ENCODE data around the gene ZBTB20. TPM values are rescaled to one million over a fixed set of nuclear protein-coding genes. Genes with fewer than 3 reads are reported as not detected.

The ZBTB20 gene
- total RNA-seq, 6 donors from 2014 or later: 40.0 to 150 (median 65.8) TPM

- peaks cover 4 to 25% (median 11%) of the 10 kb centered on the region in 4 donors for H3K4me1 ChIP-seq
- TF ChIP-seq POLR2A (IDR thresholded peaks at IDR 0.05): no peak
- no peak for TF ChIP-seq POLR2AphosphoS5 (IDR thresholded peaks at IDR 0.05)
- TF ChIP-seq EP300 (IDR thresholded peaks at IDR 0.05): no peak
- WGBS, 2 donors: 35 to 51% methylated on average over 3 of the region's 3 CpGs
- ATAC-seq (ENCODE audit: low FRiP score in 2 of 2) (peak in 1 of 2 donors; percentile 54), DNase-seq (no peak)
- H3K36me3 ChIP-seq: no peaks in the 10 kb centered on the region
- no peak overlapping the region for H3K4me3 ChIP-seq
- H3K9me3 ChIP-seq: no peaks in the 10 kb centered on the region
- no peaks in the 10 kb centered on the region for H3K27me3 ChIP-seq
- H3K27ac ChIP-seq: no peak overlapping the region
Observed at GRCh38 chr3:114874522-114874971, 272.5 kb downstream of the ZBTB20 start.

- DNase-seq: no peak
- WGBS, 2 donors: 93 to 97% methylated on average over 1 of the region's 1 CpG
- Histone ChIP-seq H3K36me3 (no peaks in the 10 kb centered on the region), H3K9me3 (no peaks in the 10 kb centered on the region), H3K27me3 (no peaks in the 10 kb centered on the region), H3K4me3 (no peak overlapping the region), H3K4me1 (peaks cover 3 to 16% (median 5%) of the 10 kb centered on the region in 4 donors), H3K27ac (no peak overlapping the region)
- TF ChIP-seq CTCF (IDR thresholded peaks at IDR 0.05): no peak
- no peak for TF ChIP-seq EP300 (IDR thresholded peaks at IDR 0.05)
- TF ChIP-seq POLR2AphosphoS5 (IDR thresholded peaks at IDR 0.05): no peak
- TF ChIP-seq POLR2A (IDR thresholded peaks at IDR 0.05): no peak
- peak in 1 of 2 donors; percentile 60 for ATAC-seq (ENCODE audit: low FRiP score in 2 of 2)
Observed at GRCh38 chr3:114873591-114873990, 273.5 kb downstream of the ZBTB20 start.

GRCh38 chr3:114872588-114872987 is 274.5 kb downstream of the ZBTB20 start:
- H3K27ac ChIP-seq: no peak overlapping the region
- no peaks in the 10 kb centered on the region for H3K36me3 ChIP-seq
- WGBS, 2 donors: 52 to 68% methylated on average over 1 of the region's 1 CpG
- ATAC-seq (ENCODE audit: low FRiP score in 2 of 2): peak in 1 of 2 donors; percentile 47
- DNase-seq: no peak
- H3K27me3 ChIP-seq: no peaks in the 10 kb centered on the region
- H3K9me3 ChIP-seq: no peaks in the 10 kb centered on the region
- H3K4me1 ChIP-seq: peaks cover 3 to 15% (median 5%) of the 10 kb centered on the region in 4 donors
- no peak for TF ChIP-seq EP300 (IDR thresholded peaks at IDR 0.05)
- TF ChIP-seq POLR2AphosphoS5 (IDR thresholded peaks at IDR 0.05): no peak
- no peak for TF ChIP-seq POLR2A (IDR thresholded peaks at IDR 0.05)
- no peak for TF ChIP-seq CTCF (IDR thresholded peaks at IDR 0.05)
- no peak overlapping the region for H3K4me3 ChIP-seq

GRCh38 chr3:114872050-114872449 is 275.0 kb downstream of the ZBTB20 start:
- Histone ChIP-seq H3K9me3 (no peaks in the 10 kb centered on the region), H3K27me3 (no peaks in the 10 kb centered on the region), H3K4me1 (peaks cover 3 to 15% (median 5%) of the 10 kb centered on the region in 4 donors), H3K27ac (no peak overlapping the region), H3K36me3 (no peaks in the 10 kb centered on the region), H3K4me3 (no peak overlapping the region)
- ATAC-seq (ENCODE audit: low FRiP score in 2 of 2) (peak in 1 of 2 donors; percentile 37), DNase-seq (no peak)
- WGBS, 2 donors: 50 to 58% methylated on average over 1 of the region's 1 CpG
- TF ChIP-seq POLR2A (IDR thresholded peaks at IDR 0.05) (no peak), CTCF (IDR thresholded peaks at IDR 0.05) (no peak), POLR2AphosphoS5 (IDR thresholded peaks at IDR 0.05) (no peak), EP300 (IDR thresholded peaks at IDR 0.05) (no peak)

- 94 to 95% methylated on average over 4 of the region's 4 CpGs for WGBS, 2 donors
- ATAC-seq (ENCODE audit: low FRiP score in 2 of 2) (no peak), DNase-seq (no peak)
- H3K4me3 ChIP-seq: no peak overlapping the region
- no peak for TF ChIP-seq EP300 (IDR thresholded peaks at IDR 0.05)
- no peak for TF ChIP-seq POLR2A (IDR thresholded peaks at IDR 0.05)
- TF ChIP-seq POLR2AphosphoS5 (IDR thresholded peaks at IDR 0.05): no peak
- no peak for TF ChIP-seq CTCF (IDR thresholded peaks at IDR 0.05)
- H3K36me3 ChIP-seq: no peaks in the 10 kb centered on the region
- peaks cover 0 to 11% (median 4%) of the 10 kb centered on the region in 4 donors for H3K4me1 ChIP-seq
- no peaks in the 10 kb centered on the region for H3K27me3 ChIP-seq
- H3K27ac ChIP-seq: no peak overlapping the region
- H3K9me3 ChIP-seq: no peaks in the 10 kb centered on the region
Observed at GRCh38 chr3:114867835-114868503, 279.1 kb downstream of the ZBTB20 start.
